Measurements from ENCODE around the gene C1orf53. TPM values are rescaled to one million over a fixed set of nuclear protein-coding genes. Genes with fewer than 3 reads are reported as not detected.
A peak's percentile ranks its signal among the peaks of the same experiment; 100 is the strongest.

C1orf53 gene
- total RNA-seq, 1 experiment from 2014 or later, result 0.33 TPM

GRCh38 chr1:197914510-197914909, 12.1 kb downstream of the C1orf53 start:
- peak overlapping the region; percentile 43; the same call in 1 of the 2 replicates for H3K4me3 Mint-ChIP-seq
- CTCF ChIA-PET, result interaction anchor here (0.9 to 2.4 kb wide), 7 partner anchors 12 to 300 kb away, joined by 3 to 11 read pairs (median 6); partner anchors contain the start of genes C1orf53 and DENND1B
- H3K27me3 Mint-ChIP-seq (ENCODE audit: low read depth), result peaks cover 100% of the 10 kb centered on the region
- DNase-seq (ENCODE audit: low spot score) (no peak), ATAC-seq (no peak)
- H3K9me3 Mint-ChIP-seq, result no peaks in the 10 kb centered on the region
- no peak for TF ChIP-seq ZNF121 (CRISPR knock-in tag; IDR thresholded peaks at IDR 0.05)
- TF ChIP-seq ETV6 (CRISPR knock-in tag; IDR thresholded peaks at IDR 0.05), result peak; percentile 84
- POLR2A ChIA-PET, result interaction anchor here (1.9 kb wide), 1 partner anchor 12 kb away, joined by 6 read pairs; the partner anchor contains the start of gene C1orf53
- H3K36me3 Mint-ChIP-seq, result no peaks in the 10 kb centered on the region; the same call in 1 of the 2 replicates
- no peak overlapping the region for H3K27ac Mint-ChIP-seq
- peaks cover 94% of the 10 kb centered on the region for H3K4me1 Mint-ChIP-seq

- Mint-ChIP-seq H3K27me3 (ENCODE audit: low read depth) (peaks cover 100% of the 10 kb centered on the region), H3K9me3 (no peaks in the 10 kb centered on the region), H3K4me1 (peaks cover 94% of the 10 kb centered on the region), H3K4me3 (peak overlapping the region; percentile 82), H3K27ac (no peak overlapping the region), H3K36me3 (no peaks in the 10 kb centered on the region; the same call in 1 of the 2 replicates)
- DNase-seq (ENCODE audit: low spot score) (no peak), ATAC-seq (no peak)
- POLR2A ChIA-PET, result interaction anchor here (1.9 kb wide), 1 partner anchor 13 kb away, joined by 6 read pairs; the partner anchor contains the start of gene C1orf53
- CTCF ChIA-PET, result interaction anchor here (0.6 to 2.4 kb wide), 14 partner anchors 9 to 389 kb away, joined by 3 to 11 read pairs (median 4); partner anchors contain the start of genes C1orf53 and DENND1B
- TF ChIP-seq SP1 (CRISPR knock-in tag; conservative IDR thresholded peaks at IDR 0.05) (no peak), GTF2I (CRISPR knock-in tag; conservative IDR thresholded peaks at IDR 0.05) (no peak), E2F1 (CRISPR knock-in tag; IDR thresholded peaks at IDR 0.05) (no peak)
Measured at GRCh38 chr1:197915260-197915861, 12.9 kb downstream of the C1orf53 start.

GRCh38 chr1:197915862-197916499, 13.6 kb downstream of the C1orf53 start:
- Mint-ChIP-seq H3K36me3 (no peaks in the 10 kb centered on the region; the same call in 1 of the 2 replicates), H3K9me3 (no peaks in the 10 kb centered on the region), H3K27ac (no peak overlapping the region), H3K4me1 (peaks cover 96% of the 10 kb centered on the region), H3K4me3 (peak overlapping the region; percentile 82), H3K27me3 (ENCODE audit: low read depth) (peaks cover 100% of the 10 kb centered on the region)
- peak; percentile 49; the same call in 1 of the 2 replicates for TF ChIP-seq CTCF (IDR thresholded peaks at IDR 0.05)
- TF ChIP-seq EMX1 (CRISPR knock-in tag; IDR thresholded peaks at IDR 0.05), result no peak
- no peak for TF ChIP-seq STAT6 (CRISPR knock-in tag; conservative IDR thresholded peaks at IDR 0.05; ENCODE audit: low read depth)
- no peak for TF ChIP-seq ATF1 (CRISPR knock-in tag; IDR thresholded peaks at IDR 0.05)
- TF ChIP-seq NR2C2 (CRISPR knock-in tag; IDR thresholded peaks at IDR 0.05), result no peak
- no peak for TF ChIP-seq OVOL2 (CRISPR knock-in tag; IDR thresholded peaks at IDR 0.05; ENCODE audit: borderline replicate concordance)
- TF ChIP-seq GABPB1 (CRISPR knock-in tag; IDR thresholded peaks at IDR 0.05), result no peak
- no peak for TF ChIP-seq CBFB (CRISPR knock-in tag; IDR thresholded peaks at IDR 0.05; ENCODE audit: low read depth)
- peak; percentile 90 for DNase-seq (ENCODE audit: low spot score)
- POLR2A ChIA-PET, result no interaction called here
- CTCF ChIA-PET, result interaction anchor here (0.9 to 2.4 kb wide), 9 partner anchors 12 to 390 kb away, joined by 3 to 11 read pairs (median 4); partner anchors contain the start of gene C1orf53
- ATAC-seq, result peak; percentile 42

All from WTC11 (cell line).